Small intestine (tissue), 7 donors: ENCODE measurements around the gene TCOF1. TPM values are rescaled to one million over a fixed set of nuclear protein-coding genes. Genes with fewer than 3 reads are reported as not detected.

Experiments
- DNase-seq, 2 donors: peaks; one replicate each; pipeline versions ENCODE4 v3.0.0 to v3.0.0-alpha.2; 2013
- FAIRE-seq: peaks from 2 replicates; lab custom pipeline; 2012; peaks lifted over from hg19 to GRCh38; lab: Jason Lieb, UNC
- H3K27ac ChIP-seq, 3 donors: one replicate each; pipeline ENCODE4 v1.5.1; 2013; ENCODE audit warnings: low read length in 2 of 3, mild to moderate bottlenecking in 2 of 3, control low read depth in 1 of 3, inconsistent platforms in 1 of 3, low read depth in 1 of 3, moderate library complexity in 1 of 3
- H3K27me3 ChIP-seq, 3 donors: one replicate each; pipeline ENCODE4 v1.6.1; 2013; ENCODE audit warnings: low read length in 3 of 3, inconsistent platforms in 1 of 3; ENCODE audit not compliant: control insufficient read depth in 3 of 3, insufficient read depth in 3 of 3
- H3K36me3 ChIP-seq, 3 donors: one replicate each; pipeline ENCODE4 v1.6.1; 2013; ENCODE audit warnings: low read length in 3 of 3, inconsistent platforms in 1 of 3, low read depth in 1 of 3, mild to moderate bottlenecking in 1 of 3, moderate library complexity in 1 of 3; ENCODE audit not compliant: control insufficient read depth in 3 of 3, insufficient read depth in 2 of 3
- H3K4me1 ChIP-seq, 3 donors: one replicate each; pipeline ENCODE4 v1.6.1; 2013; ENCODE audit warnings: low read length in 2 of 3, inconsistent platforms in 1 of 3, low read depth in 1 of 3, mild to moderate bottlenecking in 1 of 3, moderate library complexity in 1 of 3; ENCODE audit not compliant: control insufficient read depth in 3 of 3, insufficient read depth in 2 of 3
- H3K4me3 ChIP-seq, 3 donors: one replicate each; pipeline ENCODE4 v1.5.1; 2013; ENCODE audit warnings: low read length in 3 of 3, control low read depth in 1 of 3, inconsistent platforms in 1 of 3, low read depth in 1 of 3, mild to moderate bottlenecking in 1 of 3, moderate library complexity in 1 of 3
- H3K9me3 ChIP-seq, 2 donors: one replicate each; pipeline ENCODE4 v1.6.1; 2013; ENCODE audit warnings: low read depth in 1 of 2, low read length in 1 of 2; ENCODE audit not compliant: control insufficient read depth in 2 of 2, insufficient read depth in 1 of 2
- WGBS, 3 donors: extraction: QIAGEN DNeasy Blood & Tissue Kit; methylation state at CpG; one replicate each; pipeline ENCODE4 v1.1.7; 2013; 5-methylcytosine and 5-hydroxymethylcytosine counted together
- polyA plus RNA-seq, 4 donors: library from polyadenylated mRNA; stranded (reverse) in 3 of 4; unstranded in 1 of 4; fragments of 200-250 nt in 3 of 4; fragments of 120-200 nt in 1 of 4; gene quantifications; one replicate each; pipeline versions ENCODE4 v1.2.1 to v1.2.3, GENCODE V29; 2013
- donor health status: healthy with polysubstance abuse.
- donor health status: control.
- donor health status: control.
- donor health status: Bipolar disorder and iron deficiency.
- donor health status: healthy.

Gene TCOF1
- polyA plus RNA-seq, 4 donors, result 18.3 to 29.7 (median 20.6) TPM

- Histone ChIP-seq H3K9me3 (no peaks in the 10 kb centered on the region), H3K27ac (no peak overlapping the region), H3K36me3 (peaks cover 20 to 98% (median 26%) of the 10 kb centered on the region in 3 donors), H3K27me3 (no peaks in the 10 kb centered on the region), H3K4me3 (no peak overlapping the region), H3K4me1 (no peaks in the 10 kb centered on the region)
- 80 to 84% (median 81%) methylated on average over 11 to 13 of the region's 13 CpGs for WGBS, 3 donors
- DNase-seq (no peak), FAIRE-seq (no peak)
These were observed 37.6 kb downstream of the TCOF1 start for GRCh38 chr5:150394912-150395687.

- H3K4me3 ChIP-seq, result no peak overlapping the region
- WGBS, 3 donors, result 84 to 96% (median 92%) methylated on average over 2 of the region's 2 CpGs
- H3K27me3 ChIP-seq, result no peaks in the 10 kb centered on the region
- no peak for DNase-seq
- FAIRE-seq, result no peak
- H3K36me3 ChIP-seq, result peaks cover 19 to 98% (median 30%) of the 10 kb centered on the region in 3 donors
- H3K4me1 ChIP-seq, result no peaks in the 10 kb centered on the region
- no peaks in the 10 kb centered on the region for H3K9me3 ChIP-seq
- no peak overlapping the region for H3K27ac ChIP-seq
These were observed 38.1 kb downstream of the TCOF1 start for GRCh38 chr5:150395688-150395975.

GRCh38 chr5:150396267-150396666 lies 38.8 kb downstream of the TCOF1 start:
- Histone ChIP-seq H3K4me1 (no peaks in the 10 kb centered on the region), H3K36me3 (peaks cover 16 to 98% (median 33%) of the 10 kb centered on the region in 3 donors), H3K4me3 (no peak overlapping the region), H3K27ac (no peak overlapping the region), H3K27me3 (no peaks in the 10 kb centered on the region), H3K9me3 (no peaks in the 10 kb centered on the region)
- DNase-seq (no peak), FAIRE-seq (no peak)
- WGBS, 3 donors, result 95 to 98% (median 96%) methylated on average over 7 of the region's 7 CpGs

- Histone ChIP-seq H3K36me3 (peaks cover 11 to 98% (median 29%) of the 10 kb centered on the region in 3 donors), H3K9me3 (no peaks in the 10 kb centered on the region), H3K27ac (no peak overlapping the region), H3K4me1 (no peaks in the 10 kb centered on the region), H3K4me3 (no peak overlapping the region), H3K27me3 (no peaks in the 10 kb centered on the region)
- DNase-seq, result no peak
- 93 to 95% (median 94%) methylated on average over 14 of the region's 14 CpGs for WGBS, 3 donors
- no peak for FAIRE-seq
These were observed 39.8 kb downstream of the TCOF1 start for GRCh38 chr5:150397146-150397781.

- Histone ChIP-seq H3K36me3 (peaks cover 10 to 98% (median 32%) of the 10 kb centered on the region in 3 donors), H3K27ac (no peak overlapping the region), H3K4me3 (no peak overlapping the region), H3K4me1 (no peaks in the 10 kb centered on the region), H3K27me3 (no peaks in the 10 kb centered on the region), H3K9me3 (no peaks in the 10 kb centered on the region)
- no peak for DNase-seq
- no peak for FAIRE-seq
- 88 to 95% (median 94%) methylated on average over 13 of the region's 13 CpGs for WGBS, 3 donors
These were observed 40.6 kb downstream of the TCOF1 start for GRCh38 chr5:150397782-150398721.

- WGBS, 3 donors, result 64 to 73% (median 68%) methylated on average over 12 of the region's 12 CpGs
- peaks cover 7 to 94% (median 30%) of the 10 kb centered on the region in 3 donors for H3K36me3 ChIP-seq
- H3K4me1 ChIP-seq, result no peaks in the 10 kb centered on the region
- DNase-seq (peak in 1 of 2 donors; percentile 14), FAIRE-seq (no peak)
- H3K27me3 ChIP-seq, result no peaks in the 10 kb centered on the region
- no peak overlapping the region for H3K4me3 ChIP-seq
- H3K9me3 ChIP-seq, result no peaks in the 10 kb centered on the region
- no peak overlapping the region for H3K27ac ChIP-seq
These were observed 41.4 kb downstream of the TCOF1 start for GRCh38 chr5:150398722-150399523.

- Histone ChIP-seq H3K27ac (no peak overlapping the region), H3K9me3 (no peaks in the 10 kb centered on the region), H3K36me3 (peaks cover 9 to 95% (median 37%) of the 10 kb centered on the region in 3 donors), H3K4me3 (no peak overlapping the region), H3K4me1 (no peaks in the 10 kb centered on the region), H3K27me3 (no peaks in the 10 kb centered on the region)
- no peak for DNase-seq
- 85 to 88% (median 86%) methylated on average over 11 of the region's 11 CpGs for WGBS, 3 donors
- FAIRE-seq, result no peak
These were observed 42.2 kb downstream of the TCOF1 start for GRCh38 chr5:150399524-150400211.
